ENCODE measurements around the gene PNPLA7. TPM values are rescaled to one million over a fixed set of nuclear protein-coding genes. Genes with fewer than 3 reads are reported as not detected.

The PNPLA7 gene
- total and polyA plus RNA-seq, 11 donors = 0.78 to 10.1 (median 7.6) TPM

DNA sequence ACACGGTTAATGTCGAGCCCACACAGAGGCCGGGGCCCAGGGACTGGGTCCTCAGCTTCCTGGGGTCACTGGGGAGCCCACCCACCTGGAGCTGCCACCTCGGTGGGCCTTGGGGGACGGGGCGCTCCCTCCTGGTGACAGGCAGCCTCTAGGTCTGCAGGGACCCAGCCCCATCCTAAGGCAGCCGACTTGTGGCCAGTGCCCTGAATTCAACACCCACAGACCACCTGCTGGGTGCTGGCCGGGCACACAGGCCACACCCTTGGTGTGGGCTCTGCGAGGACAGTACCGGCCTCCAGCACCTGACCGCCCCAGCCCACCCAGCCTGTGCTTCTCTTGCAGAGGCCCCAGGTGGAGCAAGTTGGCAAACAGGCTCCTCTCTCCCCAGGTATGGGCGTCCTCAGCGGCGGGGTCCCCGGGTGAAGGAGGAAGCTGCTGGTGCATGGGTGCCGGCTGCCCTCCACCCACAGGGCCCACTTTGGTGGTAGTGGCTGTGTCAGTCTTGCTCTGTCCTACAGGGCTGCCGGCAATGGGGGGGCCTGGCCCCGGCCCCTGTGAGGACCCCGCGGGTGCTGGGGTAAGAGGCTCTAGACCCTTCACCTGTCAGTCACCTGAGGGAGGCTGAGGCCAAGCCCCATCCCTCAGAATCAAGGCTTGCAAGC lies 117.4 kb downstream of the PNPLA7 start:
- H3K9me3 ChIP-seq = no peaks in the 10 kb centered on the region
- H3K27ac ChIP-seq = no peak overlapping the region
- ATAC-seq = no peak
- intact Hi-C loops (cut with DNase I) = no loop called here
- DNase-seq = peak in 3 of 5 donors; percentile 17 to 57 (median 22)
- no peak for TF ChIP-seq POLR2A (IDR thresholded peaks at IDR 0.05)
- TF ChIP-seq, protein P1, sequence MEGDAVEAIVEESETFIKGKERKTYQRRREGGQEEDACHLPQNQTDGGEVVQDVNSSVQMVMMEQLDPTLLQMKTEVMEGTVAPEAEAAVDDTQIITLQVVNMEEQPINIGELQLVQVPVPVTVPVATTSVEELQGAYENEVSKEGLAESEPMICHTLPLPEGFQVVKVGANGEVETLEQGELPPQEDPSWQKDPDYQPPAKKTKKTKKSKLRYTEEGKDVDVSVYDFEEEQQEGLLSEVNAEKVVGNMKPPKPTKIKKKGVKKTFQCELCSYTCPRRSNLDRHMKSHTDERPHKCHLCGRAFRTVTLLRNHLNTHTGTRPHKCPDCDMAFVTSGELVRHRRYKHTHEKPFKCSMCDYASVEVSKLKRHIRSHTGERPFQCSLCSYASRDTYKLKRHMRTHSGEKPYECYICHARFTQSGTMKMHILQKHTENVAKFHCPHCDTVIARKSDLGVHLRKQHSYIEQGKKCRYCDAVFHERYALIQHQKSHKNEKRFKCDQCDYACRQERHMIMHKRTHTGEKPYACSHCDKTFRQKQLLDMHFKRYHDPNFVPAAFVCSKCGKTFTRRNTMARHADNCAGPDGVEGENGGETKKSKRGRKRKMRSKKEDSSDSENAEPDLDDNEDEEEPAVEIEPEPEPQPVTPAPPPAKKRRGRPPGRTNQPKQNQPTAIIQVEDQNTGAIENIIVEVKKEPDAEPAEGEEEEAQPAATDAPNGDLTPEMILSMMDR (IDR thresholded peaks at IDR 0.05) = no peak
- WGBS, 4 donors = 91 to 98% (median 94%) methylated on average over 8 to 20 of the region's 20 CpGs
- no peaks in the 10 kb centered on the region for H3K36me3 ChIP-seq
- no peaks in the 10 kb centered on the region for H3K4me1 ChIP-seq
- no peak overlapping the region for H3K4me3 ChIP-seq
- peaks cover 0 to 9% (median 0%) of the 10 kb centered on the region in 9 donors for H3K27me3 ChIP-seq

DNA sequence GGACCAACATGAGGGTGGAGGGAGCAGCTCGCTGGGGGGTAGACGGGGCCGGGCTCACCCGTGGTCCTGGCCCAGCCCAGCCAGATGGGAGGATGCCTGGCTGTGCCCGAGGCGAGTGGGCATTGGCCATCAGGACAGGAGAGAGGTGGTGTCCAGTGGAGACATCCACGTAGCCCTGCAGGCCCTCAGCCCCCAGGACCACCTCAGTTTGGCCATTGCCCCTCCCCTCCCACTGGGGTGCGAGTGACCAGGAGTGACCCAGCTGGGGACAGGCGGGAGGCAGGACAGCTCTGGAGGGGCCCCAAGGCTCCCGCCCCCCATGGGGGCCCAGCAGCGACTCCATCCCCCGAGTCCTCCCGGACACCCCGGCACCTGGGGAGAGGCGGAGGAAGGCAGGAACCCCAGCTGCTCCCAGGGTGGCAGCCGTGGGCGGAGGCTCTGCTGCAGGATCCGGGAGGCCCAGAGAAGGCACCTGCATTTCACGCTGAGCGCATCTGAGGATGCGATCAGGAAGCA lies 118.7 kb downstream of the PNPLA7 start:
- intact Hi-C loops (cut with DNase I) = no loop called here
- peak in 2 of 5 donors; percentile 17 to 65 for DNase-seq
- 84 to 97% (median 86%) methylated on average over 5 to 21 of the region's 21 CpGs for WGBS, 4 donors

DNA sequence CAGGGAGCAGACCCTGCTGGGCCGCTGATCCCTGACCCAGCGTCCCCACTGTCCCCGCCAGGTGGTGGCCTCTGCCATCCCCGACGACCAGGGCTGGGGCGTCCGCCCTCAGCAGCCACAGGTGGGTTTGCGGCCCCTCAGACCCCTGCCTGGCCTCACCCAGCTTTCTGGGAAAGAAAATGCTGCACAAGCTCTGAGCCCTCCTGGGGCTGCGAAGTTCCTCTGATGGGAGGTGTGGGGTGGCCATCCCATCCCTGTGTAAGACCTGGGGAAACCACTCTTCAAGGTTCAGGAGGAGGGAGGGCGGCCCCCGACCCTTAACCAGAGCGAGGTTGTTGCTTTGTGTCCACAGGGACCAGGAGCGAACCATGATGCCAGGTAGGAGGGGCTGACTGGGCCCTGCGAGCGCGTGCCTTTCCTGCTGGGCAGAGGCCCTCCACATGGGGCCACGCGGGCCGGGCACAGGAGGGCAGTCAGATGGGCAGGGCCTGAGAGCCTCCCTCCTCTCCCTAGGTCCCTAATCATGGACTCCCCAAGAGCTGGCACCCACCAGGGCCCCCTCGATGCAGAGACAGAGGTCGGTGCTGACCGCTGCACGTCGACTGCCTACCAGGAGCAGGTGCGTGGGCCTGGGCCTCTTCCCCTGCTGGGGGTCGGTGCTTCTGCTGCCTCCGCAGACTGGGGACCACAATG lies 119.3 kb downstream of the PNPLA7 start:
- Histone ChIP-seq H3K27me3 (no peaks in the 10 kb centered on the region), H3K4me3 (no peak overlapping the region), H3K4me1 (peaks cover 0 to 2% (median 0%) of the 10 kb centered on the region in 12 donors), H3K9me3 (no peaks in the 10 kb centered on the region), H3K27ac (no peak overlapping the region), H3K36me3 (no peaks in the 10 kb centered on the region)
- DNase-seq (peak in 2 of 5 donors; percentile 24 to 44), ATAC-seq (no peak)
- 85 to 89% (median 85%) methylated on average over 17 to 27 of the region's 27 CpGs for WGBS, 4 donors
- TF ChIP-seq, protein P1 (IDR thresholded peaks at IDR 0.05) = no peak
- no peak for TF ChIP-seq POLR2A (IDR thresholded peaks at IDR 0.05)
- intact Hi-C loops (cut with DNase I) = no loop called here

More for the DNA sequence above, 118.7 kb downstream of the PNPLA7 start:
- TF ChIP-seq, protein P1 (IDR thresholded peaks at IDR 0.05) = no peak
- no peak for TF ChIP-seq POLR2A (IDR thresholded peaks at IDR 0.05)
- Histone ChIP-seq H3K4me1 (no peaks in the 10 kb centered on the region), H3K36me3 (no peaks in the 10 kb centered on the region), H3K4me3 (no peak overlapping the region), H3K27ac (no peak overlapping the region), H3K9me3 (no peaks in the 10 kb centered on the region), H3K27me3 (peaks cover 0 to under 1% (median 0%) of the 10 kb centered on the region in 9 donors)
- ATAC-seq = no peak
